ENCODE results near the gene PARM1.

DNA sequence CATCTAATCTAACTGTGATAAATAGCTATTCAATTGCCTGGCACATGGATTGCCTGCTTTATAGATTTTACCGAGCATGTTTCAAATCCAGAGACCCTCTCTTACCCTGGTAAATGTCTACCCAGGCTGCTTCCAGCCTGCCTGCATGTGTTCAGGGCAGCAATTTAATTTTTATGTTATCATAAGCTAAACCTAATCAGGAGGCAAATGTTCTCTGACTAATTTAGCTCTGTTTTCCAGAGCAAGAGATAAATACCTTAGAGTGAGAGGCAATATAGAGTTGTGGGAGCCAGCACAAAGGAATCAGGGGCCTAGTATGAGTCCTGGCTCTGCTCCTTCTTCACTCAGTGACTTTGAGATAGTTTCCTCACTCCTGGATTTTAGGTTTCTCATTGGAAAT is 37.7 kb downstream of the PARM1 start:
- TF ChIP-seq POLR2AphosphoS5 (IDR thresholded peaks at IDR 0.05; ENCODE audit: low read depth): no peak
- TF ChIP-seq, protein P1, sequence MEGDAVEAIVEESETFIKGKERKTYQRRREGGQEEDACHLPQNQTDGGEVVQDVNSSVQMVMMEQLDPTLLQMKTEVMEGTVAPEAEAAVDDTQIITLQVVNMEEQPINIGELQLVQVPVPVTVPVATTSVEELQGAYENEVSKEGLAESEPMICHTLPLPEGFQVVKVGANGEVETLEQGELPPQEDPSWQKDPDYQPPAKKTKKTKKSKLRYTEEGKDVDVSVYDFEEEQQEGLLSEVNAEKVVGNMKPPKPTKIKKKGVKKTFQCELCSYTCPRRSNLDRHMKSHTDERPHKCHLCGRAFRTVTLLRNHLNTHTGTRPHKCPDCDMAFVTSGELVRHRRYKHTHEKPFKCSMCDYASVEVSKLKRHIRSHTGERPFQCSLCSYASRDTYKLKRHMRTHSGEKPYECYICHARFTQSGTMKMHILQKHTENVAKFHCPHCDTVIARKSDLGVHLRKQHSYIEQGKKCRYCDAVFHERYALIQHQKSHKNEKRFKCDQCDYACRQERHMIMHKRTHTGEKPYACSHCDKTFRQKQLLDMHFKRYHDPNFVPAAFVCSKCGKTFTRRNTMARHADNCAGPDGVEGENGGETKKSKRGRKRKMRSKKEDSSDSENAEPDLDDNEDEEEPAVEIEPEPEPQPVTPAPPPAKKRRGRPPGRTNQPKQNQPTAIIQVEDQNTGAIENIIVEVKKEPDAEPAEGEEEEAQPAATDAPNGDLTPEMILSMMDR (IDR thresholded peaks at IDR 0.05; ENCODE audit: insufficient read depth, low read length): no peak
- no peak for TF ChIP-seq GABPA (IDR thresholded peaks at IDR 0.05; ENCODE audit: low read depth)
